ENCODE data around the gene ATP6V1A. TPM values are rescaled to one million over a fixed set of nuclear protein-coding genes. Genes with fewer than 3 reads are reported as not detected.

ATP6V1A gene
- total and polyA plus RNA-seq, 2 donors (not counting 1 experiment from before 2014, with no cell fraction given) = 7.6 to 44.3 TPM

DNA sequence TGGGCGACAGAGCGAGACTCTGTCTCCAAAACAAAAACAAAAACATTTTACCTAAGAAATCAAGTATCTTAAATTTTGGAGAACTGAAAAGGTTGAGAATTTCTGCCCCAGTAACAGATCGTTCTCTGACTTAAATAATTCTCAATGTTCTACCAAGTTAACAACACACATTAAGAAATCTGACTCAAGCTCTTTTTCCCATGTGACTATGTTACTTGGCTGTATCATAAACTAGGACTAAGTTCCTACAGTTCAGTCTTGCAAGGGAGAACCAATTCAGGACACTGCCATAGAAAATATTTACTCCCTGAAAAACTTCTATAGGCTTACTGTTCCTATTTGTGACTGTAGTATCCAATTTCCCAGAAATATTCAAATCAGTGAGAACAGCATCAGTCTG lies 29.5 kb upstream of the ATP6V1A start:
- H3K9me3 ChIP-seq (ENCODE audit: control extremely low read depth in 1 of 3, control insufficient read depth in 2 of 3, insufficient read depth in 1 of 3, low read length in 2 of 3) = no peaks in the 10 kb centered on the region
- H3K27me3 Mint-ChIP-seq = no peaks in the 10 kb centered on the region
- DNase-seq = no peak
- no peak overlapping the region for H3K4me2 ChIP-seq (replicated peaks; ENCODE audit: low read depth, low read length, poor library complexity, severe bottlenecking)
- WGBS (ENCODE audit: insufficient coverage) = 83% methylated on average over 1 of the region's 3 CpGs
- H4K20me1 ChIP-seq (ENCODE audit: control insufficient read depth, insufficient read depth, low read length, poor library complexity, severe bottlenecking) = no peaks in the 10 kb centered on the region
- H3K27me3 ChIP-seq (replicated peaks in 1 of 4; ENCODE audit: control extremely low read depth in 1 of 4, control insufficient read depth in 3 of 4, insufficient read depth in 4 of 4, low read length in 3 of 4) = no peaks in the 10 kb centered on the region
- TF ChIP-seq, protein P1, sequence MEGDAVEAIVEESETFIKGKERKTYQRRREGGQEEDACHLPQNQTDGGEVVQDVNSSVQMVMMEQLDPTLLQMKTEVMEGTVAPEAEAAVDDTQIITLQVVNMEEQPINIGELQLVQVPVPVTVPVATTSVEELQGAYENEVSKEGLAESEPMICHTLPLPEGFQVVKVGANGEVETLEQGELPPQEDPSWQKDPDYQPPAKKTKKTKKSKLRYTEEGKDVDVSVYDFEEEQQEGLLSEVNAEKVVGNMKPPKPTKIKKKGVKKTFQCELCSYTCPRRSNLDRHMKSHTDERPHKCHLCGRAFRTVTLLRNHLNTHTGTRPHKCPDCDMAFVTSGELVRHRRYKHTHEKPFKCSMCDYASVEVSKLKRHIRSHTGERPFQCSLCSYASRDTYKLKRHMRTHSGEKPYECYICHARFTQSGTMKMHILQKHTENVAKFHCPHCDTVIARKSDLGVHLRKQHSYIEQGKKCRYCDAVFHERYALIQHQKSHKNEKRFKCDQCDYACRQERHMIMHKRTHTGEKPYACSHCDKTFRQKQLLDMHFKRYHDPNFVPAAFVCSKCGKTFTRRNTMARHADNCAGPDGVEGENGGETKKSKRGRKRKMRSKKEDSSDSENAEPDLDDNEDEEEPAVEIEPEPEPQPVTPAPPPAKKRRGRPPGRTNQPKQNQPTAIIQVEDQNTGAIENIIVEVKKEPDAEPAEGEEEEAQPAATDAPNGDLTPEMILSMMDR (IDR thresholded peaks at IDR 0.05) = no peak
- no peaks in the 10 kb centered on the region for H3K9me3 Mint-ChIP-seq (ENCODE audit: insufficient read depth)
- CTCF ChIA-PET = no interaction called here
- no peak overlapping the region for H3K4me3 Mint-ChIP-seq
- H3K27ac Mint-ChIP-seq = no peak overlapping the region
- peaks cover 10% of the 10 kb centered on the region for H3K4me1 Mint-ChIP-seq
- intact Hi-C loops (cut with micrococcal nuclease) = no loop called here
- H2AFZ ChIP-seq (ENCODE audit: insufficient read depth, low read depth, low read length, poor library complexity, severe bottlenecking) = no peak overlapping the region
- POLR2A ChIA-PET = no interaction called here
- peaks cover 0 to 4% of the 10 kb centered on the region in 2 donors for H3K4me1 ChIP-seq (ENCODE audit: control insufficient read depth in 2 of 2, insufficient read depth in 2 of 2, low read length in 2 of 2)
- H3K9ac ChIP-seq (ENCODE audit: low read length) = no peak overlapping the region
- no peak for ATAC-seq (ENCODE audit: low read depth)
- no peaks in the 10 kb centered on the region for H3K79me2 ChIP-seq (ENCODE audit: control insufficient read depth, insufficient read depth, low read length)
- H3K4me3 ChIP-seq (ENCODE audit: control extremely low read depth in 1 of 5, extremely low read depth in 1 of 5, insufficient read depth in 1 of 5, low read depth in 2 of 5, low read length in 4 of 5) = no peak overlapping the region
- peaks cover 17 to 26% of the 10 kb centered on the region in 2 experiments for H3K36me3 ChIP-seq (replicated peaks in 1 of 2; ENCODE audit: control extremely low read depth in 1 of 2, control insufficient read depth in 1 of 2, extremely low read depth in 1 of 2, insufficient read depth in 2 of 2, low read length in 1 of 2)
- no peak overlapping the region for H3K27ac ChIP-seq (ENCODE audit: low read length in 2 of 2)

DNA sequence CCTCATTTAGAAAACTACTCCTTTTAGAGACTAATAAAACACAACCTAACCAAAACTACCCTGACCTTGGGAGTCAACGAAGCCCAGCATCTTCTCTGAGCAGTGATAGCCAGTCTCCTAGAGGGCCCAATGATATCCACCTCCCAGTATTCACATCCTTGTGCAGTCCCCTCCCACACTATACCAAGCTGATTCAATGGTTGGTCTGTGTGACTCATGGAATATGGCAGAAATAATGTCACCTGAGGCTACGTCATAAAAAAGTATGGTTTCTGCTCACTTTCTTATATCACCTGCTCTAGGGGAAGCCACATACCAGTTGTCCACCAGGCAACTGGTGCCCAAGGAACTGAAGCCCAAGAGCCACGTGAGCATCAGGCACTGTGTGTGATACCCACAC lies 29.0 kb upstream of the ATP6V1A start:
- H3K4me3 Mint-ChIP-seq = no peak overlapping the region
- whole genome bisulfite sequencing (ENCODE audit: insufficient coverage) = 97% methylated on average over 3 of the region's 3 CpGs
- H3K9ac ChIP-seq (ENCODE audit: low read length) = no peak overlapping the region
- intact Hi-C loops (cut with micrococcal nuclease) = no loop called here
- H3K27ac ChIP-seq (ENCODE audit: low read length in 2 of 2) = no peak overlapping the region
- H3K9me3 Mint-ChIP-seq (ENCODE audit: insufficient read depth) = no peaks in the 10 kb centered on the region
- DNase-seq (no peak), ATAC-seq (ENCODE audit: low read depth) (no peak)
- CTCF ChIA-PET = interaction anchor here (1.1 kb wide), 1 partner anchor 9 kb away, joined by 3 read pairs; no protein-coding TSS in a partner anchor
- H4K20me1 ChIP-seq (ENCODE audit: control insufficient read depth, insufficient read depth, low read length, poor library complexity, severe bottlenecking) = no peaks in the 10 kb centered on the region
- no peak overlapping the region for H2AFZ ChIP-seq (ENCODE audit: insufficient read depth, low read depth, low read length, poor library complexity, severe bottlenecking)
- no peaks in the 10 kb centered on the region for H3K27me3 ChIP-seq (replicated peaks in 1 of 4; ENCODE audit: control extremely low read depth in 1 of 4, control insufficient read depth in 3 of 4, insufficient read depth in 4 of 4, low read length in 3 of 4)
- POLR2A ChIA-PET = no interaction called here
- H3K27me3 Mint-ChIP-seq = no peaks in the 10 kb centered on the region
- no peak for TF ChIP-seq EZH2 (IDR thresholded peaks at IDR 0.05; ENCODE audit: borderline replicate concordance, insufficient read depth, low read depth, low read length, poor library complexity, severe bottlenecking)
- TF ChIP-seq, protein P1 (IDR thresholded peaks at IDR 0.05) = no peak
- H3K9me3 ChIP-seq (ENCODE audit: control extremely low read depth in 1 of 3, control insufficient read depth in 2 of 3, insufficient read depth in 1 of 3, low read length in 2 of 3) = no peaks in the 10 kb centered on the region
- no peaks in the 10 kb centered on the region for H3K79me2 ChIP-seq (ENCODE audit: control insufficient read depth, insufficient read depth, low read length)
- H3K27ac Mint-ChIP-seq = no peak overlapping the region
- peaks cover 11% of the 10 kb centered on the region for H3K4me1 Mint-ChIP-seq
- no peak overlapping the region for H3K4me3 ChIP-seq (ENCODE audit: control extremely low read depth in 1 of 5, extremely low read depth in 1 of 5, insufficient read depth in 1 of 5, low read depth in 2 of 5, low read length in 4 of 5)
- peaks cover 17 to 26% of the 10 kb centered on the region in 2 experiments for H3K36me3 ChIP-seq (replicated peaks in 1 of 2; ENCODE audit: control extremely low read depth in 1 of 2, control insufficient read depth in 1 of 2, extremely low read depth in 1 of 2, insufficient read depth in 2 of 2, low read length in 1 of 2)
- H3K4me1 ChIP-seq (ENCODE audit: control insufficient read depth in 2 of 2, insufficient read depth in 2 of 2, low read length in 2 of 2) = peaks cover 0 to 4% of the 10 kb centered on the region in 2 donors
- H3K4me2 ChIP-seq (replicated peaks; ENCODE audit: low read depth, low read length, poor library complexity, severe bottlenecking) = no peak overlapping the region
